Measurements from ENCODE around the gene WDR1.

WDR1 gene

DNA sequence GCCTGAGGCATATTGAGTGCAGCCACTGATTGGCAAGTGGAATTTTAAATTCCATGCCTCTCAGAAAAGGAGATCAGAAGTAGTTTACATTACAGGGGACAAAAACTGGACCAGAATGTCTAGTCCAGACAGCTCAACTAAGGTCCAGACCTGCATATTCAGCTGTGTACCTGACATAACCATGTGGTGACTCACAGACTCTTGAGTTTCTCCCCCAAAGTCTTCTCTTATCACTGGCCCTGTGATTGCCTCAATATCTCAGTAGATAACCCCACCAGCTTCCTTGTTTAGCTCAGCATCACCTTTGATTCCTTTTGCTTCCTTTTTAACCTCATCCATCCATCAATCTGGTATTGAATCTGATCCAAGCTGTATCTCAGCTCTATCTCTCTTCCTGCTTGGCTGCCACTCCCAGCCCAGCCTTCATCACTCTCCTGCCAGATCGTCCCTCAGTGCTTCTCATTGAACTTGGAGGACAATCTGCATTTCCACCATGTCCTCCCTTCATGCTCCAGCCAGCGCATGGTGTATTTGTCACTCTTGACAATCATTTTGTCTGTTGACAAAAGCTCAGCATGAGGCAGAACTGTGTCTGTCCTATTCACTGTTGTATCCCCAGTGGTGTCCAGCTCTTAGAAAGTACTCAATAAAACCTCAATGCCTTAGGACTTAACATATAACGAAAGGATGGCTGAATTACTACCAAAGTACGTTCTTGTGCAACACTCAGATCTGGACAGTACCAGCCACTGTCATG, 67.5 kb downstream of the WDR1 start:
- no peak overlapping the region for H3K27ac ChIP-seq (ENCODE audit: low read length)

DNA sequence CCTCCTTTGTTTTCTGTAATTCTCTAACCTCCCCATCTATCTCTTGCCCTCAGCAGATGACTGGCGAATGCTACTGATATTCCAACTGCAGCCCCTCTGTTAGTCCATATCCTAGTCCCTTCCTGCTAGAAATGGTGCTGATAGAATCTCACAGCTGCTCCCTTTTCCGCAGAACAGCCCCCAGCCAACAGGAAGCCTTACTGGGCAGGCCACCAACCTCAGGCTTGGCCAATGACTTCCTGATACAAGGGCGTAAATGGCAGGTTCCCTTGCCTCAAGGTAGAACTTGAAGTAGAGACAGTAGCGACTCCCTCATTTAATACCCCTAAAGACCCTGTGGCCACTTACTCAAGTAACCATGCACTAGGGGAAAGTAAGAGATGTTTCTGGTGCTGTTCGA, 68.6 kb downstream of the WDR1 start:
- Histone ChIP-seq H3K36me3 (ENCODE audit: insufficient read depth, low read depth, low read length) (no peaks in the 10 kb centered on the region), H3K27ac (ENCODE audit: low read length) (no peak overlapping the region), H3K4me1 (ENCODE audit: insufficient read depth, low read length) (peaks cover 17% of the 10 kb centered on the region), H3K9me3 (ENCODE audit: insufficient read depth, low read depth, low read length) (no peaks in the 10 kb centered on the region), H3K9ac (ENCODE audit: low read depth, low read length) (no peak overlapping the region), H3K4me3 (ENCODE audit: low read length) (no peak overlapping the region), H3K27me3 (ENCODE audit: insufficient read depth, low read length) (no peaks in the 10 kb centered on the region)

More for the DNA sequence above, 67.5 kb downstream of the WDR1 start:
- H3K4me3 ChIP-seq (ENCODE audit: low read length) = no peak overlapping the region
- H3K4me1 ChIP-seq (ENCODE audit: insufficient read depth, low read length) = peaks cover 17% of the 10 kb centered on the region
- no peaks in the 10 kb centered on the region for H3K9me3 ChIP-seq (ENCODE audit: insufficient read depth, low read depth, low read length)
- no peaks in the 10 kb centered on the region for H3K36me3 ChIP-seq (ENCODE audit: insufficient read depth, low read depth, low read length)
- no peak overlapping the region for H3K9ac ChIP-seq (ENCODE audit: low read depth, low read length)
- H3K27me3 ChIP-seq (ENCODE audit: insufficient read depth, low read length) = no peaks in the 10 kb centered on the region

DNA sequence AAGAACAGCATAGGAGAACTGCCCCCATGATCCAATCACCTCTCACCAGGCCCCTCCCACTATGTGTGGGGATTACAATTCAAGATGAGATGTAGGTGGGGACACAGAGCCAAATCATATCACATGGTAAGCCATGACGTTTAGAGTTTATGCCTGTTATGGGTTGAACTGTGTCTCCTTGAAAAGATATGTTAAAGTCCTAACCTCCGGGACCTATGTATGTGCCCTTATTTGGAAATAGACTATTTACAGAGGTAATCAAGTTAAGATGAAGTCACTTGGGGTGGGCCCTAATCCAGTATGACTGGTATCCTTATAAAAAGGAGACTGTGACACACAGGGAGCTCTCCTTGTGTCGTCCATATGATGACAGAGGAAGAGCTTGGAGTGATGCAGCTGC, 70.1 kb downstream of the WDR1 start:
- Histone ChIP-seq H3K4me3 (ENCODE audit: low read length) (no peak overlapping the region), H3K4me1 (ENCODE audit: insufficient read depth, low read length) (peaks cover 17% of the 10 kb centered on the region), H3K9me3 (ENCODE audit: insufficient read depth, low read depth, low read length) (no peaks in the 10 kb centered on the region; the same call in 1 of the 2 replicates)

DNA sequence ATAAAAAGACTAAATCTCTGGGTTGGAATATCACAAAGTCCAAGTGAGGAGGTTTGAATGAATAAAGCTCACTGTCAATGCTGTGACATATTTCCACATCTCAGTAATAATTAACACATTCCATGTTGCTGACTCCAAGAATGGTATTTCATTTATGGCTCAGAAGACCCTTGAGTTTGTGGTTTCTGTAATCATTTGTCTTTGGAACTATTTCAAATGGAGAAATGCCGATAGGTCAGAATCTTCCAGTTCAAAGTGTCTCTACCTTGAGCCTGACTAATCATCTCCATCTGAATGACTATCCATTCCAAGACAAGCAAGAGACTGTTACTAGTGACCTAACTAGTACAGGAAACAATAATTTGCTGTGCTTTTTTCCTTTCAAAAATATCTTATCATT, 71.1 kb downstream of the WDR1 start:
- Histone ChIP-seq H3K4me1 (ENCODE audit: insufficient read depth, low read length) (peaks cover 9% of the 10 kb centered on the region), H3K27ac (ENCODE audit: low read length) (no peak overlapping the region), H3K4me3 (ENCODE audit: low read length) (no peak overlapping the region), H3K36me3 (ENCODE audit: insufficient read depth, low read depth, low read length) (no peaks in the 10 kb centered on the region), H3K27me3 (ENCODE audit: insufficient read depth, low read length) (no peaks in the 10 kb centered on the region), H3K9me3 (ENCODE audit: insufficient read depth, low read depth, low read length) (no peaks in the 10 kb centered on the region; the same call in 1 of the 2 replicates), H3K9ac (ENCODE audit: low read depth, low read length) (no peak overlapping the region)

More for the DNA sequence above, 70.1 kb downstream of the WDR1 start:
- Histone ChIP-seq H3K9ac (ENCODE audit: low read depth, low read length) (no peak overlapping the region), H3K27me3 (ENCODE audit: insufficient read depth, low read length) (no peaks in the 10 kb centered on the region), H3K27ac (ENCODE audit: low read length) (no peak overlapping the region), H3K36me3 (ENCODE audit: insufficient read depth, low read depth, low read length) (no peaks in the 10 kb centered on the region)

DNA sequence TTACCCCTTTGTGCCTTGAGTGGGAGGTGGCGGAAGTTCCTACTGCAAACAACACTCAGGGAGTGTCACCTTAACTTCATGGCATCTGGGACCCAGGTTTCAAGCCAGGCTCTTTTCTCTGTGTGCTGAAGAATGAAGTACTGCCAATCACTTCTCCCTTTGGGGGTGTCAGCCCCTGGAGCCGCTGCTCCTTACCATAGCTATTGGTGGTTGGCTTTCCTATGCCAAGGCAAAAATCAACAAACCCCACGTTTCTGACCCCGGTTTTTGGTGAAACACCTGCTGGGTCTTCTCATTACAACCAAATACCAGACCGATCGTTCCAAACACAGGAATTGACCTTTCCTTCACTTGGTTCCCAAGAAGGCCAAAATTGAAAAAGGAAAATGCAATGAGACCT, 75.6 kb downstream of the WDR1 start:
- Histone ChIP-seq H3K4me3 (ENCODE audit: low read length) (no peak overlapping the region), H3K27ac (ENCODE audit: low read length) (no peak overlapping the region), H3K9me3 (ENCODE audit: insufficient read depth, low read depth, low read length) (no peaks in the 10 kb centered on the region; the same call in 1 of the 2 replicates), H3K4me1 (ENCODE audit: insufficient read depth, low read length) (no peaks in the 10 kb centered on the region), H3K36me3 (ENCODE audit: insufficient read depth, low read depth, low read length) (no peaks in the 10 kb centered on the region), H3K27me3 (ENCODE audit: insufficient read depth, low read length) (no peaks in the 10 kb centered on the region), H3K9ac (ENCODE audit: low read depth, low read length) (no peak overlapping the region)

DNA sequence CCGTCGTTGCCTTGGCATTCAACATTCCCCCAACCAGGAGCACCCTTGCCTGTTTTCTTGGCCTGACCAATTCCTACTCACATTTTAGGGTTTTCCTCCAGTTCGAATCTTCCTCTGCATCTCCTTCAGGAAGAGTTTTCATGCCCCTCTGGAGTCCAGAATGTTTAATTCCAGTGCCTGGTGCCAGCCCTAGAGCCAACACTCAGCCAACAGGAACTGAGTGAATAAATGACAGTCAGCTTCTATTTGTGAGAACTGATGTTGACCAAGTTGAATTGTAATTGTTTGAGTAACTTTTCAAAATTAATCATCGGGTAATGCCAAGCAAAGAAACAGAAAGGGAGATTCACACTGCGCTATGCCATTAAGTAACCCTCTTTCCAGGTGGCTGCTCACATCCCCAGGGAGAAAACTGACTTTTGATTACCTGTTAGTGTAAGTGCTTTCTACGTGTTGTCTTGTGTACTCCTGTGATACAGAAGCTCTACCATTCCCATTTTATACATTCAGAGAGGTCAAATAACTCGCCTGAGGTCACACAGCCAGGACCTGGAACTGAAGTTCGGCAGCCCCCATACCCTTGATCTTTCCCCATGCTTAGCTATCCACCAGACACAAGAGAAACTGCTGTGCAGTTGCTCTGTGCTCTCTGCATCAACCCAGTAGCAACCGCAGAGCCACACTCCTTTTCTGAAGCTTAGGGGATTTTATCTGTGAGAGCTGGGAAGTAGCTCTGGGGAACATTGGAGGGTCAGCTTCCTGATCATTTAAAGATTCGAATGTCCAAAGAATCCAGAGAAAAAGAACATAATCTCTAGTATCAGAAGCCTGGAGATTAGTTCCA, 76.3 kb downstream of the WDR1 start:
- no peaks in the 10 kb centered on the region; the same call in 1 of the 2 replicates for H3K9me3 ChIP-seq (ENCODE audit: insufficient read depth, low read depth, low read length)
- H3K4me1 ChIP-seq (ENCODE audit: insufficient read depth, low read length) = no peaks in the 10 kb centered on the region
- H3K4me3 ChIP-seq (ENCODE audit: low read length) = no peak overlapping the region
- H3K27me3 ChIP-seq (ENCODE audit: insufficient read depth, low read length) = no peaks in the 10 kb centered on the region
- H3K9ac ChIP-seq (ENCODE audit: low read depth, low read length) = no peak overlapping the region
- H3K27ac ChIP-seq (ENCODE audit: low read length) = no peak overlapping the region
- no peaks in the 10 kb centered on the region for H3K36me3 ChIP-seq (ENCODE audit: insufficient read depth, low read depth, low read length)

DNA sequence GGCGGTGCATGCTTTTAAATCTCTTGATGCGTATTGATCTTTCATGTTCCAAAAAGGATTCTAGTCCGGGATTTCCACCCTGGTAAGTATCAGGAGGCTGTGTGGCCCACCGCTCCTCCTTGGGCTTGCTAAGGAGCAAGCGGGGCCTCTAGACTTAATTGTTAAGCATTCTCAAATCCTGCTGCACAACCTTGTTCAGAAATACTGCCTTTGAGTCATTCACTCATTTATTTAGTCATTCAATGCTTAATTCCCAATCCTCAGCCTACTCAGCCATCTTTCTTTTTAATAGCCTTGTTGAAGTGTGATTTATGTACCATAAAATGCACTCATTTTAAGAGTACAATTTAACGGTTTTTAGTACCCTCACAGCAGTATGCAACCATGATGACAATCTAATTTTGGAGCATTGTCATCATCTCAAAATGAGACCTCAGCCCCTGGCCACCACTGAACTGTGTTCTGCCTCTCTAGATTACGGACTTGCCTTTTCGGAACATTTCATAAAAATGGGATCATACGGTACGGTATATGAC, 79.7 kb downstream of the WDR1 start:
- no peak overlapping the region for H3K9ac ChIP-seq (ENCODE audit: low read depth, low read length)
- no peaks in the 10 kb centered on the region for H3K27me3 ChIP-seq (ENCODE audit: insufficient read depth, low read length)
- H3K4me1 ChIP-seq (ENCODE audit: insufficient read depth, low read length) = no peaks in the 10 kb centered on the region
- H3K27ac ChIP-seq (ENCODE audit: low read length) = no peak overlapping the region
- H3K9me3 ChIP-seq (ENCODE audit: insufficient read depth, low read depth, low read length) = no peaks in the 10 kb centered on the region
- H3K36me3 ChIP-seq (ENCODE audit: insufficient read depth, low read depth, low read length) = no peaks in the 10 kb centered on the region
- no peak overlapping the region for H3K4me3 ChIP-seq (ENCODE audit: low read length)

DNA sequence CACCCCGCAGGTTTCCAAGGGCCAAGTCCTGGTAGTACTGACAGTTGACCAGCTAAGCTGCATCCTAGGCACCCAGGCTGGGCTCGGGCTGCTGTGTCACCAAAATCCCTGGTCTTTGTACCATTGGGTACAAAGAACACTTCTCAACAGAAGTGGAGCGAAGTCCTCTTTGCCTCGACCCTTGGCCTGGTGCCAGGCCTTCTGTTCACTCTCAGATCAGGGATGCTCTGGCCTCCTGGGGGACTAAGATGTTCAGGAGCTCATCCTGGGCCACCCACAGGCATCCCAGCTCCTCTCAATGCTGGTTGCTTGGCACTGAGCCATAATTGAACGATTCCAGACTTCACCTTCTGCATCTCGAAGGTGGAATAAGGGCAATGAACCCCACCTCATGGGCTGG, 81.5 kb downstream of the WDR1 start:
- no peaks in the 10 kb centered on the region for H3K27me3 ChIP-seq (ENCODE audit: insufficient read depth, low read length)
- H3K36me3 ChIP-seq (ENCODE audit: insufficient read depth, low read depth, low read length) = no peaks in the 10 kb centered on the region
- H3K4me3 ChIP-seq (ENCODE audit: low read length) = no peak overlapping the region
- H3K27ac ChIP-seq (ENCODE audit: low read length) = no peak overlapping the region
- 0 out of 2 replicates have a peak, but pooled peaks cover 3% of the 10 kb centered on the region for H3K4me1 ChIP-seq (ENCODE audit: insufficient read depth, low read length)
- no peak overlapping the region for H3K9ac ChIP-seq (ENCODE audit: low read depth, low read length)
- no peaks in the 10 kb centered on the region for H3K9me3 ChIP-seq (ENCODE audit: insufficient read depth, low read depth, low read length)

DNA sequence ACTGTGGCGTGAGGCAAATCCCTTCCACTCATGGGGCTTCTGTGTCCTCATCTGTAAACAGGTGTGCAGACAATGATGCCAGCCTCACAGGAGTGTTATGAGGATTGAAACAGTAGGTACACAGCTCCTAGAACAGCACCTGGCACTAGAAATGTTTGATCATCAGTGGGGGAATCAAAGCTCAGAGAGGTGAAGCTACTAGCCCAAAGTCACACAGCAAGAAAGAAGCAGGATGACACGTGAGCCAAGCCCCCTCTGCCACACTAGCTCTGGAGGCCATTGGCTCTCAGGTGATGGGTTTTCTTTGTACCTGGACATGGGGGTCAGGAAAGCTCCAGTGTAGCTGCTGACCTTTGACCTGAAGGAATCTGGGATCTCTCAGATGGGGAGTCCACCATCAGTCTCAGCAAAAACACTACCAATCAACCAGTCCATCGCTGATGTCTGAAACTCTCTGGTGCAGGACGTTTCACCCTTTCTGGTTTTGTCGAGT, 81.9 kb downstream of the WDR1 start:
- Histone ChIP-seq H3K27ac (ENCODE audit: low read length) (no peak overlapping the region), H3K4me1 (ENCODE audit: insufficient read depth, low read length) (0 out of 2 replicates have a peak, but pooled peaks cover 3% of the 10 kb centered on the region), H3K9ac (ENCODE audit: low read depth, low read length) (no peak overlapping the region), H3K4me3 (ENCODE audit: low read length) (no peak overlapping the region), H3K27me3 (ENCODE audit: insufficient read depth, low read length) (no peaks in the 10 kb centered on the region), H3K9me3 (ENCODE audit: insufficient read depth, low read depth, low read length) (no peaks in the 10 kb centered on the region), H3K36me3 (ENCODE audit: insufficient read depth, low read depth, low read length) (no peaks in the 10 kb centered on the region)

DNA sequence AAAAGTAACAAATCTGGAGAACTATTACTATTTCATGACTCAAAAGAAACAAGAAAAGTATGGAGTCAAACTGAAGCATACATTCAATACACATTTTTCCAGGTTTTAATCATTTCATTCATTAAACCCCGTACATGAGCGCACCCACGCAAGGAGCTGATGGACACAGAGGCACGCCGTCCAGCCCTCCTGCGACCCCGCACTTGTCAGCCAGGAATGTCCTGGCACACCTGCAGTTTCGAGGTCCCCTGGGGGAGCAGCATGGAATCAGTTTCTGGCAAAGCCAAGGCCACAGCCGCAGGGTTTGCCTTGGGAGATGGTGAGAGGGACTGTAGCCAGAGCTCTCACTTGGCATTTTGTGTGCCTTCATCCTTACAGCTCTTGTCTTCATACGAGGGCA, 82.5 kb downstream of the WDR1 start:
- Histone ChIP-seq H3K9ac (ENCODE audit: low read depth, low read length) (no peak overlapping the region), H3K4me1 (ENCODE audit: insufficient read depth, low read length) (0 out of 2 replicates have a peak, but pooled peaks cover 3% of the 10 kb centered on the region), H3K27me3 (ENCODE audit: insufficient read depth, low read length) (no peaks in the 10 kb centered on the region), H3K4me3 (ENCODE audit: low read length) (no peak overlapping the region), H3K36me3 (ENCODE audit: insufficient read depth, low read depth, low read length) (no peaks in the 10 kb centered on the region), H3K27ac (ENCODE audit: low read length) (no peak overlapping the region), H3K9me3 (ENCODE audit: insufficient read depth, low read depth, low read length) (no peaks in the 10 kb centered on the region)

DNA sequence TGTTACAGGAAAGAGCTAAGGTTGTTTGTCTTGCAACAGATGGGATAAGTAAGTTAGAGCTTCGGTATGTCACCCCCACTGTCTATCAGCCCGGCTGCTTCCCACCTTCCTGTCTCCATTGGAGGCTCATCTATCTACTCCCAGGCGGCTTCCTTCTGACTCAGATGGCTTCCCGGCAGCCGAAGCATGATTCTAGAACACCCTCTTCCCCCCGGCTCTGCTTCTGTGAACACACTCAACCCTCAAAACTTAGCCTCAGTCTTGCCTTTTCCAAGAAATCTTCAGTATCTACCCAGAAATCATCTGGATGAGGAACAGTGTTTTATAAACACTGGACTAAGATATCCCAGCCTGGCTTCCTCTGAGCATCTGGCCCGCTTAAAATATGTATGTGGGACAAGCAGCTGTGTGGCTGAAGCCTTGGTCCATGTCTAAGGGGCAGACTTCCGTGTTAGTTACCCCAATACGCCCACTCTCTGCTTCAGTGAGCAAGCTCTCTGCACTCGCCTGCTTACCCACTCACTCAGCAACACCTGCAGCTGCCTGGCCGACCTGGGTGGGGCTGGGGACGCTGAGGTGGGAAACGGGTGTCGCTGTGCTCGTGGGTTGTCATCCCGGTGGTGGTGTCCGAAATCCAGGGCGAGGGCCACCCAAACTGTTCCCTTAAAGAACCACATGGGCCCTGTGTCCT, 83.3 kb downstream of the WDR1 start:
- Histone ChIP-seq H3K4me1 (ENCODE audit: insufficient read depth, low read length) (0 out of 2 replicates have a peak, but pooled peaks cover 3% of the 10 kb centered on the region), H3K9ac (ENCODE audit: low read depth, low read length) (no peak overlapping the region), H3K27me3 (ENCODE audit: insufficient read depth, low read length) (no peaks in the 10 kb centered on the region), H3K9me3 (ENCODE audit: insufficient read depth, low read depth, low read length) (no peaks in the 10 kb centered on the region), H3K4me3 (ENCODE audit: low read length) (no peak overlapping the region), H3K36me3 (ENCODE audit: insufficient read depth, low read depth, low read length) (no peaks in the 10 kb centered on the region), H3K27ac (ENCODE audit: low read length) (no peak overlapping the region)

Measured in iPS-20b (cell line).